Posterior vena cava (tissue), 2 donors: ENCODE results near the gene G0S2. TPM values are rescaled to one million over a fixed set of nuclear protein-coding genes. Genes with fewer than 3 reads are reported as not detected.

ENCODE experiments used
- DNase-seq: peaks from one replicate; pipeline ENCODE4 v3.0.0-alpha.2; 2020; ENCODE audit warnings: low spot score
- intact Hi-C, 2 donors: fragments of 100-400 bp; cut with DNase I; formaldehyde crosslinking; loops; one replicate each; pipeline versions ENCODE4 v1.14.1 to v1.14.2; 2022 to 2023
- long read RNA-seq, 2 donors: library from polyadenylated mRNA; unstranded; transcript quantifications; one replicate each; pipeline ENCODE4 v2.0.0, GENCODE V29; 2020 to 2021
- total RNA-seq, 2 donors: library from RNA; stranded (reverse); fragmentation: NEBNext Ultra II Directional; extraction: Animal tissue kit (Norgen Biotek cat#: 25700); gene quantifications; one replicate each; pipeline ENCODE4 v1.2.1, GENCODE V29; 2021
- donor health status: DM: yes; HTN: yes; CAD: no.
- donor health status: DM: yes; HTN: yes; CAD: no.

Gene G0S2, protein sequence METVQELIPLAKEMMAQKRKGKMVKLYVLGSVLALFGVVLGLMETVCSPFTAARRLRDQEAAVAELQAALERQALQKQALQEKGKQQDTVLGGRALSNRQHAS
- total RNA-seq, result 10 to 100 TPM; 12.5 to 35.0 TPM
- long read RNA-seq, donor 1, transcript G0S2-201 (2 exons, 866 nt), result major isoform, 12 of 13 reads
- long read RNA-seq, donor 1, partial matches to known transcripts, result 0 of 13 reads
- long read RNA-seq, donor 1, other reads (novel, unspliced or antisense), result 1 of 13 reads
- long read RNA-seq, donor 2, transcript G0S2-201 (2 exons, 866 nt), result major isoform, 72 of 76 reads
- long read RNA-seq, donor 2, partial matches to known transcripts, result 0 of 76 reads
- long read RNA-seq, donor 2, other reads (novel, unspliced or antisense), result 4 of 76 reads

DNA sequence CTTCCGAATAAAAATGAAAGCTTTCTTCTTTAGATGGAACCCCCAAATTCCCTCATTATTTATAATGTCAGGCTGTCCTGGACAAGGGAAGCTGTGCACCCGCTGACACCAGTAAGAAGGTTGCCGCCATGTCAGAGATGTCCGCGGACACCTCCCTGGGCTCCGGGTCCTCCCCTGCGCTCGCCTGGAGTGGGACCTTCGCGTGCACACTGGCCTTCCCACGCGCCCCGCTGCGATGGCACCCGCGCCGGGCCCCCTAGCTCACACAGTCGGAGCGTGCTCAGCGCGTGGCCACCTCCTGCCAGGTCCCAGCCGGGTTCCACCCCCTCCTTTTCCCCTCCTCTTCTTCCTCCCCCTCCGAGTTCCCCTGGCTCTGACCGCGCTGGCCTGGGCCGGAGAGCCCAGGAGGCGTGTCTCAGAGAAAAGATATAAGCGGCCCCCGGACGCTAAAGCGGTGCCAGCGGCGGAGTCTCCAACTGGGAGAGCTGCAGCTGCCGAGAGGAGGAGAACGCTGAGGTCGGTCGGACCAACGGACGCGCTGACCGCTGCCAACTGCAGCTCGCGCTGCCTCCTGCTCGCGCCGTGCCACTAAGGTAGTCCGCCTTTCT is at the start of gene G0S2:
Gene G0S2, plus strand, starts transcription at position 456 of the 608 bp plus-strand sequence. CDS start 273 bp downstream, outside the sequence.
- DNase-seq, result peak; percentile 93
- intact Hi-C loops, result no loop called here

DNA sequence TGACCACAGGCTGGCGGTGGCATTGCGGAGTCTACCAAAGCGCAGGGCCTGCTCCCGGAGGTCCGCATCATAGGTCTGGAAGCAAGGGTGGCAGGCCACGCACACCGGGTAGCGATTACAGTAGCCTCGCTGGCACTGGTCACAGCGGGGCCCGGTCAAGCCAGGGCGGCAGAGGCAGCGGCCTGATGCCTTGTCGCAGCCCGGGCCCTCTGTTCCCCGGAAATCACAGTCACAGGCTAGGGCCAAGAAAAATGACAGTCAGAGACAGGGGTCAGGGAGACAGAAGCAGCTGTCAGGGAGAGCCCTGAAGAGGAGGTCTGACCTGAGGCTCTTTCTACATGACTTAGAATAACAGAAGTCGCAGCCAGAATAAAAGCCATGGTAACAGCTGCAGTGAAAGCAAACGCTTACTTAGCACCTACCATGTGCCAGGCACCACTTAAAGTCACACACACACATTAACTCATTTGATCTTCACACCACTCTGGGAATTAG is 49.4 kb upstream of the G0S2 start:
- no peak for DNase-seq
- intact Hi-C loops, result no loop called here

DNA sequence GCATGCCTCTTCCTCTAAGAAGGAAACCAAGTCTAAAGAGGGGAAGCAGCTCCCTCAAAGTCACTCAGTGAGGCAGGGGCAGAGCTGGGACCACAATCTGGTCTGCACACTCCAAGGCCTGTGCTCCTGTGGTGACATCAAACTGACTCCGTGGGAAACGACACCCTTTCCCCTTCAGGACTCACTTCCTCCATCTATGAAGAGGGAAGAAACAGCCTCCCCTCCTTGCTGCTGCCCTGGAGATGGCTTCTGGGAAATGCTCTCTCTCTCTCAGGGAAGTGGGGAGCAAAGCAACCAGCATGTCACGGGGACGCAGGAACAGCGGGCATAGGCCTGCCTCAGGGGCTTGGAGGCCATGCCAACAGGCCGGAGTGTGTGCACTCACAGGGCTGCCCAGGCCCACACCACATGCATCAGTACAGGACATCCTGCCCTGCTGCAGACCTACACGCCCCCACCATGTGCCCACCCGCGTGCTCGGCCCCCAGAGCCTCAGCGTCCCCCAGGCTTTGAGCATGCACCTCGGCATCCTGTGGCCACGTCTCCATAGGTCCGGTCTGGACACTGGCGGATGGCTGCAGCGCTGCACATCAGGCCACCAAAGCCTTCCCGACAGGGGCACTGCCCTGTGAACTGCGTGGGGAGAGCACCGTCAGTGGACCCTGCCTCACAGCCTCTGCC is 48.7 kb upstream of the G0S2 start:
- DNase-seq, result no peak
- intact Hi-C loops, result no loop called here

DNA sequence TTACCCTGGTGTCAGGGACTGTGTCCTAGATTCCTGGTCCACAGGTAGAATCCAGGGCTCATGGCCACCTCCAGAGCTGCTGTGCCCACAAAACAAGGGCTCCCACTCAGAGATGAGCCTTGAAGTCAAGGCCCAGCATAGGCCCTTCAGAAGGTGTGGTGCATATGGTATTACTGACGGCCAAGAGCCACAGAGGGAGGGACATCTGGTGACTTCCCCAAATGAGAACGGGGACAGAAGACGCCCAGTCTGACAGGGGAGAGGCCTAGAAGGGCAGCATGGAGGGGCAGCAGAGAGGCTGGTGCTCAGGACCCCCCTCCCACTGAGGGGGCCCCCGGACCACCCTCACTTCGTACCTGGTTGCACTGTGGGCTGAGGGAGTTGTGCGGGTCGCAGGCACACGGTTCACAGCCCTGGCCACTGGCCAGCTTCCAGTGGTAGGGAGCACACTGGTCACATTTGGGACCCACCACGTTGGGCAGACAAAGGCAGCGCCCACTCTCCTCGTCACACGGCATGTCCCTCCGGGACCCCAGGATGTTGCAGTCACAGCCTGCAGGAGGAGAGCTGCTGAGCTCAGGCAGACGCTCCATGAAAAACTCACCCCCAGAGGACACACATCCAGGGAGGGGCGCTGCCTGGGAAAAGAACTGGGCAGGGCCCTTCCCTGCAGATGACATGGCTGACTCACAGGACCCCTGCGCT is 48.0 kb upstream of the G0S2 start:
- no peak for DNase-seq
- intact Hi-C loops, result no loop called here

DNA sequence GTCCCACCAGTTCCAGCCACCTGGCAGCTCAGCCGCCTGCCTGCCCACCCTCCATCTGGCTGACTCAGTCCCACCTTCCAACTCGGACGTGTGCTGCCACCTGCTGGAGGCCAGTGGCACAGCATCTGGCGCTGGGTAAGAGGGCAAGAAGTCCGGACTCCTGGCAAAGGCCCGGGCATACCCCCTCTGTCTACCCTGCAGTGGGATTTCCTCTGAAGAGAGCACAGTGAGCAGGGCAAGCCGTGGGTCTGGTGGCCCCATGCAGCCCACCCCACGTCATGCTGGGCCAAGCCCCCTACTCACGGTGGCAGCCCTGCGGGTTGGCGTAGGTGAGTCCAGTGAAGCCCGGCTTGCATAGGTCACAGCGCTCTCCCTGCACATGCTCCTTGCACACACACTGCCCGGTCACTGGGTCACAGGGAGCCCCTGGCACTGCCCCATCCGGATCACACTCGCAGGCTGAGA is 47.4 kb upstream of the G0S2 start:
- peak; percentile 90 for DNase-seq
- intact Hi-C loops, result no loop called here

DNA sequence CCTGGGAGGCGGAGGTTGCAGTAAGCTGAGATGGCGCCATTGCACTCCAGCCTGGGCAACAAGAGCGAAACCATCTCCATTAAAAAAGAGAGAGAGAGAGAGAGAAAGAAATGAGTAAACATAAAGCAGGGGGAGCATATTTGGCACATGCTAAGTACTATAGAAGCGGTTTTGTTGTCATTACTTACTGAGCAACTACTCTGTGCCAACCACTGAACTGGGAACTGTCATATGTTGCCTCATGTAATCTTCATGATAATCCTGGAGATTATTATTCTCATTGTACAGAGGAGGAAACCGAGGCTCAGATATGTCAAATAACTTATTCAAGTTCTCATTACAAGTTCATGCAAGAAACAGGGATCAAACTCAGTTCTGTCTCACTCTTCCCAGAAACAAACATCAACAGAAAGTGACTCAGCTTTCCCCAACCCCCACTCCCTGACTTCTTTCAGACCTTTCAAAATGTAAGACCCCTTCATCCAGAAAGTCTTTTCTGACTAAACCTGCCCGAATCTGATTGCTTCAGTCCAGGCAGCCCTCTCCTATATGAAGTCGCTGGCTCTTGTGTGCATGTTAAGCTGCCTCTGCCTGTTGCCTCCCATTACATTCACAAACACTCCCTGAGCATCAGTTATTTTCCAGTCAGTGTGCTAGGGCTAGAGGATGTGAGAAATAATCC is 46.5 kb upstream of the G0S2 start:
- DNase-seq, result no peak
- intact Hi-C loops, result no loop called here

DNA sequence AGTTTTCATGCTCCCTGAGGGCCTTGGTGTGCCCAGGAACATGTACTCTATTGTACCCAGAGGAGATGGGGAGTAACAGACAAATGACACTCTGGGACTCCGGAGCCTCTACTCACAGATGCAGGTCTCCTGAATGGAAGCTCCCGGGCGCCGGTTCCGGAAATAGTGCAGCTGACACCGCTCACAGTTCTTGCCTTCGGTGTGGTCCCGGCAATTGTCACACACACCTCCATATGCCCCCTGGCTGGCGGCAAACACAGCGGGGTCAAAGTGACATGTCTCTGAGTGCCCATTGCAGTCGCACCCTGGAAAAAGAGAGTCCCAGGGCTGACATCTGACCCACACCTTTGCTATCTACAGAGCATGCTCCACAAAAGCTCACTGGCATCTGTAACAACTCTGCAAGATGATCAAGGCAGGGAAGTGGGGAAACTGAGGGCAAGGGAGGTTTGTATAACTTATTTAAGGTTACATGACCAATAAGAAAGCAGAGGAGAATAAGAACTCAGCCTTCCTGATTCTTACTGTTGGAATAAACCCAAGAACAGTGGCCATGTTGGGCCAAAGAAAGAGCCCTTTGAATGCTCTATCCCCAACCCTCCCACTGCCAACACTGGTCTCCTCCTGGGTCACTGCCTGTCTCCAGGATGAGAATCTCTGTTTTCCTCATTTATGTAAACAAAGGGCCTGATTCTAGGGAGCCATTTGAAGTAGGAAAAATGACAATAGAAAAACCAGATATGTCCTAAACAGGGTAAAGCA is 45.4 kb upstream of the G0S2 start:
- intact Hi-C loops, result no loop called here
- DNase-seq, result no peak

DNA sequence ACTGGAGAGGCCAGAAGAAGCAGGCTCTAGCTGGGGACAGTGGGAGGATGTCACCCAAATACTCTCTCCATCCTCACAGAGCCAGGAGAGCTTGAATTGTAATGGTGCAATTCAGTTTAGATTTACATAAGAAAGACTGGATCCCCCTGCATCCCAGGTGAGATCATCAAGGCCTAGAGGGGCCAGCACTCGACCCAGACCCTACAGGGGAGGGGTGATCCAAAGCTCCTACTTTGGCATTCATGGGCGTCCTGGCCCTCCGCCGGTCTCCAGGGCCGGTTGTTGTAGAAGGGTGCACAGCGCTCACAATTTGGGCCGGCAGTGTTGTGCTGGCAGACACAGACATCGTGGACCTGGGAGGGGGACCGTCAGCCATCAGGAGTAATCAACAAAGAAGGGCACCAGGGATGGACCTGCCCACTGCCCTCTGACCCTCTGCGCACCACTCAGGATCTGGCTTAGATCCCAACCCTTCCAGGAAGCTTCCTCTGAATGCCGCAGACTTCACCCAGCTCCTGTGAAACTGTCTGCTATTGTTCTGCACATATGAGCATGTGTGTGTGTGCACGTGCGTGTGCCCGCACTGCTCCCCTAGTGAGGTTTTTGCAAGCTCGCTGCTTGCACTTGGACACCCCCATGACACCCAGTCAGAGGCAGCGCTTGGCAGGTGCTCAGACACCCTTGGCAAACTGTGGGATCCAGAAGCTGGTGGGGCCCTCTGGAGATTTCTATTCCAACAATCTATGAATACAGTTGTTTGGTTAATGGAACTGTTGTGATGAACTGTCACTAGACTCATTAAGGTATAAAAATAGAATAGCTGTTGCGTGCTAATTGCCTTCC is 44.6 kb upstream of the G0S2 start:
- DNase-seq, result no peak
- intact Hi-C loops, result no loop called here

DNA sequence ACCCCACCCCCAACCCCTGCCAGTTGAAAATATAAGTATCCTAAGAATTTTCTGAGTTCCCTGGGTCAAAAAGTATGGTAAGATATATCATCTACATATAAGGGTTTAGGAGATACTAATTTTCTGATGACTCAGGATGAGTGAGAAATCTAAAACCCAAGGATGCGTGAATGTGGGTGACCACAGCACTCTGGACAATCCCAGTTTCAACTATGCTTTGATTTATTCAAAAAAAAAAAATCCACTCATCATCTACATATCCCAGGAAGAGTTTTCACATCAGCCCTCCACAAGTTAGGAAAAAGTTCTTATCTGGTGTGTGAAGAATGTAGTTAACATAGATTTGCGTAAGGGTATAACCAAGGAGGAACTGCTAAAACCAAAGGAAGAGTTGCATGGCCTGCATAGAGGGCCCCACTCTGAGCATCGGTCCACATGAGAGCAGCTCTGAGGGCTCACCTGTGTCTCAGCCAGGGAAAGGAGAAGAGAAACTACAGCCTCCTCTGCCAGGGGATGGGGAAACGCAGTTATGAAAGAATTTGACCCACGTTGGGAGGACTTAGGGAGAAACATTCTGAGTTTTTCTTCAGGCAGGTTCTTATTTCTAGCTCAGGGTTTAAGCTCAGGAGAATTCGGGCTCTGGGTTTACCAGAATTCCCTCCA is 41.7 kb upstream of the G0S2 start:
- intact Hi-C loops, result no loop called here

DNA sequence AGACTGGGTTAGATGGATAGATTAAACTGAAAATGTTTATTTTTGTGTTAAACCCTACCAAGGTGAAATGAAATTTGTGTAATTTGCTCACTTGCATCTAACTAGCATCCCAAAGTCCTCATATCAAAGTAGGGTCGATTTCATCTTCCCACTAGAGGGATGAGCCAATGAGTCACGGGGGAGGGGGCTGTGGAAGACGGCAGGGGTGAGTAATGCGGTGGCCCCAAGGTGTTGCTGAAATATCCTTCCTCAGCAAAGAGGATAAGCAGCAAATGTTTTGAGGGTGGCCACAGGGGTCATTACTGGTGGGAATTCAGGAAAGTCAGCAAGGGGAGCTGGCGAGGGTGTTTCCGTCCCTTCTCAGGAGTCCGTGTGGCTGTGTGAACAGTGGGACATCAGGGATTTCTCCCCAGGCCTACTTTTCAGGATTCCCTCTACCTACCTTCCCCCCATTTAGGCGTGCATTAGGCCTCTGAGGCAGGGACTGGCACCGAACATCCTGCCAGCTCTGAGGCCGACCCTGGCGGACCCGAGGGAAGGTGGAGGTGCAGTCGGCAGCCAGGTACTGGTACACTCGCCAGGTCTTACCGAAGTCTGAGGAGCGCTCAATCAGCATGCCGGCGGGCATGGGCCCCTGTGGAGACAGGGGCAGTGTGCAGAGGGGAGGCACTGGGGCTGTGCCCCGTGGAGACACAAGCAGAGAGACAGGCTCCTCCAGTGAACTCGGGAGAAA is 41.0 kb upstream of the G0S2 start:
- no peak for DNase-seq
- intact Hi-C loops, result no loop called here

More for the DNA sequence above, 41.7 kb upstream of the G0S2 start:
- no peak for DNase-seq

DNA sequence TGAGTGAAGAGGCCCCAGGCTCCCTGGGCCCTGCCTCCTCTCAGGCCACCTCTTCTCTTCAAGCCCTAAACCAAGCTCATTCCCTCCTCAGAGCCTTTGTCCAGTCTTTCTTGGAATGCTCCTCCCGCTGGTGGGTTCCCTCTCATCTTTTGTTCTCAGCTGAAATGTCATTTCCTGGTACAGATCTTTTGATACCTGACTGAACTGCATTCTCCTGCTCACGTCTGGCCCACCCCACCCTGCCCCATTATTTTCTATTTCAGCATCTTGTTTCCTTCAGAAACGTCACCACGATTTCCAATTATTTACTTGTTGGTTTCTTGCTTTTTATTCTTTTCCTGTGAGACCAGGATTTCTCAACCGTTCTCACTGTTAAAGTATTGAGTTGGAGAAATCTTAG is 39.4 kb upstream of the G0S2 start:
- DNase-seq, result no peak
- intact Hi-C loops, result no loop called here

DNA sequence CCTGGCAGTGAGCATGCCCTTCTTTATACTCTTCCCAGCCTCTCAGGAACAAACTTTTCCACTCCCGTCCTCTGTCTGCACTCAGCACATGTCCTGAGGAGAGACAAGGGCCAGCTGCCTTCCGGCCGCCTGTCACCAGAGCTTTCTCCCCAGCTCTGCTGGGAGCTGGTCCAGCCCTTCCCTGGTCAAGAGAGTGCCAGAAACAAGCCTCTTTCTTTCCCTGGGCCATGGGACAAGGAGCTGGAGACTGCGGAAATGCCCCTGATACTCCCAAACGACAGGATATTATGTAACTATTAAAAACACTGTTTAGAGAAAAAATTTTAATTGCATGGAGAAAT is 33.4 kb upstream of the G0S2 start:
- peak; percentile 90 for DNase-seq
- intact Hi-C loops, result no loop called here

DNA sequence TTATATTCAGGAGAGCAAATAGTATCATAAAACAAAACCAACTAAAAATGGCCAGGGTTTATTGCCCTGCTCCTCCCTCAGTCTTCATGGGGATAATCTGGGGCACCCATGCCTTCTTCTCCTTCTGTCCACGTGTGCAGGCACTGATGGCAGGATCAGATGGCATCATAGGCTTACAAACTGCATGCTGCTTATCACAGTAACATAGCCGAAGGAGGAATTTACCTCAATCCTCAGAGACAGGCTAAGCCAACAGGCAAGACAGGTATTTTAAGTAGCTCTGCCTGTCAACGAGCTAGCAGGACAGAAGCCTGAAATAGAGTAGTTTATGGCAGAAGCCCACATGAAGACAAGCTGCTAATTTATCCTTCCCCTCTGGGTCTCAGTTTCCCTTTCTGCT is 32.4 kb upstream of the G0S2 start:
- DNase-seq, result no peak
- intact Hi-C loops, result no loop called here

DNA sequence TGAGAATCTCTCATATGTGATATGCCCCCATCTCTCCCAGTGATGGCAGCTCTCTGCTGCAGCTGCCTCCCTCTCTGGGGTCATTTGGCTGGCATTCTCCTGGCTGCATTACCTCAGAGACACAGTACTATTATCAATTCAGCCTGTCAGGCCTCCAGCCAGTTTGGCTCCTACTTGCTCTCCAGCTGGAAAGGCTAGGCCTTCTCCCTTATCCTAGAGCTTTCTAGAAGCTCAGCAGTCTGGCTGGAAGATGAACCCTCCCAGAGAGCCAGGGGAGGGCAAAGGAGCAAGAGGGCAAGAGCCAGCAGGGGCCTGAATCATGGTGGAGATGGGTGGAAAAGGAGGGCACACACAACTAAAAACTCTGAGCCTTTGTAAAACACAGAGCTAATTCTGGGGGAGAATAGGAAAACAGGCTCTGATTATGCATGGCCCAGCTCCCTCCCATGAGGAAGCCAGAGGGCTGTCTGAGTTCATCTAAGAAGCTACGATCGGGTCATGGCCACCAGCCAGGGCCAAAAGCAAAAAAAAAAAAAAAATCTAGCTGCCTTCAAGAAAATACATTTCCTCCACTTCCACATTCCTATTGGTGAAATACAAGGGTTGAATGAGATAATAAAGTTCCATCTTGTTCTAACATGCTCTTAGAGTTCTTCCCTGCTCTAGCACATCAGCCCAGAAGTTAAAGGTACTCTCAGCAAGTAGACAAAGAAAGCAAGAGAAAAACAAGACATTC is 31.8 kb upstream of the G0S2 start:
- intact Hi-C loops, result no loop called here
- DNase-seq, result no peak

DNA sequence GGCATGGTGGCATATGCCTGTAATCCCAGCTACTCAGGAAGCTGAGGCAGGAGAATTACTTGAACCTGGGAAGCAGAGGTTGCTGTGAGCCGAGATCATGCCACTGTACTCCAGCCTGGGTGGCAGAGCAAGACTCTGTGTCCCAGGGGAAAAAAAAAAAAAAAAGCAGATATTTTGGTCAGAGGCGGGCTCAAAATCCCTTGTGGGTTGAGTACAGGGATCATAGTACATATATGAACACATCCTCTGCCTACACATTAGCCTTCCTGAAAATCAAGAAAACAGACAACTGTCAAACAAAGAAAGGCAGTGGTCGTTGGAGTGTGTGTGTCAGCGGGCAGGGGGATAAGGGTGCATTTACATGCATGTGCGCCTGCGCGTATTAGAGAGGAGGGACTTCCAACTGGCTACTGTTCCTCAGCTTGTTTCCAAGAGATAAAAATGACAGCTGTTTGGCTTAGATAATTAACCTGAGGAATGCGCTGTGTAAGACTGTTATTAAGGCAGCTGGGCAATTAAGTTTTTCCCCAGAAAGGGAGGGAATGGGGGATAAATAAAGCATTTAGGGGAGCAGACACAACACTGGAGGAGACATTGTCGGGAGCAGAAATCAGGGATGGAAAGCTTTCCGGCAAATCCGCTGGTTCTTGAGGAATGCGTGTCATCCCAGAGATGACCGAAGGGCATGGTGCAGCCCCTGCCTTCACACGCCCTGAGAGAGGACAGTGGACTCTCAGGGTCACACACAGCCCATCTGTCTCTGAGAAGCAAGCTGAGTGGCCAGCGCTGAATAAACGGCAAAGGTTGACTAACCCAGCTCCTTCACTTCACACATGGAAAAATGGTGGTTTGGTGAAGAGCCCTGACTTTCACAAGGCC is 29.4 kb upstream of the G0S2 start:
- DNase-seq, result no peak
- intact Hi-C loops, result no loop called here
